Stimulated activated CD4-positive, alpha-beta T cell treated with anti-CD3 and anti-CD28 coated beads, Interleukin-15, amount 100 ng/mL, for 24 hours (primary cell): ENCODE results near the gene HACD2.

Experiments used
- DNase-seq: peaks from one replicate; pipeline ENCODE4 v3.0.0-alpha.2; 2020

The HACD2 gene

DNA sequence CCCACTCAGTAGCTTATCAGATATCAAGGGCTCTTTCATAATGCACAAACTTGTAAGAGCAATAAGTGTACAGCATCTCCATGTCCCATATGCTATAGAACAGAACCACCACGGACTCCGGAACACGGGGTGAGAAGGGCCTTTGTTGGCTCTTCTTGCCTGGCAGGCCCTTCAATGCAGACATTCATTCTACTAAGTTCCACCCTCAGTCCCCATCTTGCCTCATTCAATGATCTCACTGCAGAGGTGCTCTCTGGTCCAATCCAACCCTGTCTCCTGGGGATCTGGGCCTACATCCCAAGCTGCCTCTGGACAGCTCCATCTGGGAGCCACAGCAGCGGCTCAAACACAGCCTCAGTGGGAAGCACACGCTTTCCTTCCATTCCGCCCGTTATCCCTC, 16.8 kb downstream of the HACD2 start:
- DNase-seq: no peak

DNA sequence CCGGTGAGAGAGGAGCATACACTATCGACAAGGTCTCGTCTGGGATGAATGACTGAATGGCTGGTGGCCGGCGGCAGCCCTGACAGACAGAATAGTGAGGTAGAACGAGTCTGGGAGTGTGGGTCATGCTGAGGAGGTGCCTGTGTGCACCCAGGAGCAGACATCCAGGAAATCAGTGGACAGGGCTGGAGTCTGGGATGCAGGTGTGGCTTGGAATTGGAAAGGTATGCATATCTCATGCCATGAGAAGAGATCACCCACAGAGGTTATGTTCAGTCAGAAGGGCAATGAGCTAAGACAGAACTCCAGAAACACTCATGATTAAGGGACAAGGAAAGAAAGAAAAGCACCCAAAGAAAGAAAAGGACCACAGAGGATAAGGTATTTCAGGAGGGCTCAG, 20.8 kb downstream of the HACD2 start:
- DNase-seq: no peak

DNA sequence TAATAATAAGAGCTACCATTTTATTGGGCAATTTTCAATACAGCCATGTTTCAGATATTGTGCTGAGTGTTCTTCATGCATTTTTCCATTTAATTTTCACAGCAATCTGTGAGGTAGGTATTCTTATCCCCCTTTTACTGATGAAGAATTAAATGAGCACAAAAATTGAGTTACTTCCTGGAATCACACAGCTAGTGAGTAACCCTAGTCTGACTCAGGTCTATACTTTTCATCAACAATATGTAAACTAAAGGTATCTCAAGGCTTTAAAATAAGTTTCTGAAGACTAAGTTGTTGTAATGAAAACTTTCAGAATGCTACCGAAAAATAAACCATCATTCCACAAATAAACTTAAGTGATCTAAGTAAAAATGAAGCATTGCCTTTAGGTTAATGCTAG, 22.3 kb downstream of the HACD2 start:
- no peak for DNase-seq

DNA sequence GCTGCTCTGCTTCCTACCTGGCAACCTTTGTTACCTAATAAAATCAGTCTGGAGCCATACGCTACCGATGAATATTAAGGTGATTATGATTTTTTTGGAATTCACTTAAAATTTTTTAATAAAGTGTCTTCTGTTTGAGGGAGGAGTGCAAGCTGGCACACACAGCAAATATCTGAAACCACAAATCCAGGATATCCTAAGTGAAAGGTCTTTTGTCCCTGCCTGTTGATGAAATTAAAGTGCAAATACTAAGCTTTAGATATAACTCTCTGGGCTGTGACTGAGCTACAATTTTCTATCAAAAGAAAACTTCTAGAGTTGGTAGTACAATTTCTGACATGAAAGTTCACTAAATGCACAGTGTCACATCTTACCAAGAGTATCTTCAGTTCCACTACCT, 23.7 kb downstream of the HACD2 start:
- no peak for DNase-seq

DNA sequence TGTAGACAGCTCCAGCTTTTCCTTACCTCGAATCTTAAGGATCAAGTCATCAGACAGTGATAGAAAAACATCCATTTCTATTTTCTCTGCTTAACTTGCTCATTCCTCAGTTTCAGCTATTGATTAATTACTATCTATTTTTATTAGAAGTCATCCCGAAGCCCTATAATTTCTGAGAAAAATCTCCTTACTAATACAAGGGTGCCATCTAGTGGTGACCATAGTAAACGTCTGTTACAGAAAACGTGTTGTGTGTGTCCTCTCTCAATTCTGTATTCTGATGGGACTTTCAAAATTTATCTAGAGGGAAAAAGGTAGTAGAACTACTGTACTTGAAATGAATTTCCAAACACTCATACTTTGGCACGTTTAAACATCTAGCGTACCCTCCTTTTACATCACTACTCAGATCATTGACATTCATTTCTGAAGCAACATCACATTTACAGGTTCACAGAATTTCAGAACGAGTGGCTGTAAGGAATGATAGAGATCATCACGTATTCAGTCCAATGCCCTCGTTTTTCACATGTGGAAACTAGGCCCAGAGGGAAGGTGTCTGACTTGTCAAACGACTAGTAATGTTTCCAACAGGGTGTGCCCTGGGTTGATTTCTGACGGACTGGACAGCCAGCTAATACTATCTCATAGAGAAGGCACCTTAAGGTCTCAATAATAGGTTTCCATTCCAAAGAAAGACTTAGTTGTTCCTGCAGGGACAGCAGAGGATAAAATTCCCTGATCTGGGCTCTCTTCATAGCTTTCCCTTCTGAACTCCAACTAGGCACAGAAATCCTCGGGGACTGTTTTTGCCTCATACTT, 25.6 kb downstream of the HACD2 start:
- DNase-seq: no peak

DNA sequence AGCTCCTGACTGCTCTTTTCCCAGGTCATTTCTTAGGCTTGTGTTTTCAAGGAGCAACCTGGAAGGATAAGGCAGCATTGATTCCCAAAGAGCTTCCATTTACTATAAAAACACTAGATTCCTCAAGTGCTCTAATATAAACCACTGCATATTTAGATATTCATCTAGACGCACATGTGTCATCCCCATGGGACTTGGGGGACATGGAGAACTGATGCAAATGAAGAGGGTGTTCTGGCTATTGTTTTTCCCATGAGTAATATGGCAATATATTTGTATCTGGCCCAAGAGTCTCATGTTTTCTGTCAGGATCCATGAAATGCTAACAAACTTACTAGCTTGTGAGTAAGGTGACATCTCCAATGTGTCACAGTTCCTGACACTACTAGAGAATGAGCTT, 31.3 kb downstream of the HACD2 start:
- DNase-seq: no peak

DNA sequence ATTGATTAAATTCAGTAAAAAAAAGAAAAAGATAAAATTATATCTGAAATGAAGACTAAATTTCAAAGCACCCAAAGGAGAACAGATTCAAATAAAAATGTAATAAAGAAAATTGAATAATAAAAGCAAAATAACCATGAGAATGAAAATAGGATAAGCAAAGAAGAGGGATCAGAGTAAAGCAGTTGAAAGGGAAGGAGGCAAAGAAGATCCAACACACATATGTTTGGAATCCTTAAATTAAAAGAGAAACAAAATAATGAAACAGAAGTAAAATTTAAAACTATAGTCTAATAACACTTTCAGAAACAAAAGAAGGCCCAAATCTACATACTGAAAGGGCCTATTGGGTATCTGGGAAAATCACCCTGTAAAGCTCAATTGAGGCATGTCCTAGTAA, 32.1 kb downstream of the HACD2 start:
- DNase-seq: no peak

DNA sequence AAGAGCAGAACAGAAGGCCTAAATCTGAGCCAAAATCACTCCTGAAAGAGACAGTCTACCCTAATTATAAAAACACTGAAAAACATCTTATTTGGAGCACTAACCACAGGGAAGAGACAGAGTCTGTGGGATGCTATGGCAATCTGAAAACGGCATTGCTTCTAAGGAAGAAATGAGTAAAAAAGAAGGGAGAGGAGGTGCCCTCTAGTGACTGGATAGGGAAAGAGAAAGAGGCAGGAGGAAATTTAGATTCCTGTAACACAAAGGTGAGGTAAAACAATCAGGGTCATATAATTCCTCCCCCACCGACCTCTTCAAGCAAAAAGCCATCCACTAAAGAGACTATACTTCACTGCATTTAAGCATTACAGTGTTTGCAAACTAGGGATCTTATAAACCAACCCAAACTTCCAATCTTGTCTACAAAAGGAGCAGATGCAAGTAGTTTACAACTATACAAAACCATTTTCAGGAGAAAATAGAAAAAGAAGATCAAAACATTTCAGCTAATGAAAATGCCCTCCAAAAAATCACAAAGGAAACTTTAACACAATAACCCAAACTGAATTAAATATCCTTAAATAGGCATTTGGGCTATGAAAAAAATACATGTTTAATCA, 32.6 kb downstream of the HACD2 start:
- no peak for DNase-seq

DNA sequence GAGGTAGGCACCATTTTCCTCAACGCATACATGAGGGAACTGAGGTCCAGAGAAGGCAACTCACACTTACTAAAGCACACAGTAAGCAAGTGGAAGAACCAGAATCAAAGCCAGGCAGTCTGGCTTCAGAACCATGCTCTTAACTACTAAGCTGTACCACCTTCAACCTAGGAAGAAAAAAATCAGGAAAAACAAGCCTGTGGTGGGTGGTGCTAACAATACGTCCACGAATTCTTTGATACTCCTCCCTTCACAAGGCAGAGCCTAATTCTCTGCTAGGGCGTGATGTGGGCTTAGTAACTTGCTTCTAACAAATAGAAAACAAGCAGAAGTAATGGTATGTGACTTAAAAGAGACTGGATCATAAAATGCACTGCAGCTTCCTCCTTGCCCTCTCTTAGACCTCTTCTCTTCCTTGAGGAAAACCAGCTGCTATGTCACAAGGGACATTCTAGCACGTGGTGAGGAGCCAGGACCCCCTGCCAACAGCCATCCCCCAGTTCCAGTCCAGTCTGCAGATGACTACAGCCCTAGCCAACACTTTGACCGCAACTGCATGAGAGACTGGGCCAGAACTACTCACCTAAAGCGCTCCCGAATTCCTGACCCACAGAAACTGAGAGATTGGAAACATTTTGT, 36.9 kb downstream of the HACD2 start:
- DNase-seq: no peak

DNA sequence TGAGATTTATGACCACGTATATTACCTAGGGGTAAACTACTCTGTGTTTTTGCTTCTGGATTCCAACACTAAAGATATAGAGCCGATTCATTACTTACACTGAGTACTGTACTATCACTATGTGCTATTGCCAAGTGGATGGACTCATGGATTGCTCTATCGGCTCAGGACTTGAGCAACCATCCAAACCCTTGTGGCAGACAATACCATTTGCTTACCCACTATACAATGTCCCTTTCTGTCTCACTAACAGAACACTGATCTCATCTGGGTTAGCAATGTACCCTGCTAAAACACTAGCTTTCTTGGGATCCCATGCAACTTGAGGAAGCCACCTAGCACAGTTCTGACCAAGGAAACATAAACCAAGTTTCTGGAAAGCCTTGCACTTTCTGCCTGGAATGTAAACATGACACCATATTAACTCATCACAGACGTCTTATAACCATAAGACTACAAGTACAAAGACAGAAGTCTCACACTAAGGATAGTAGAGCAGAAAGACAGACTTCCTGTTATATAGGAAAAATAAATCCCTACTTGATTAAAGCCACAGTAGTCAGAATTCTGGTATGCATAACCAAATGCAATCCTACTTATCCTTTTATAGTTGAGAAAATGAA, 38.6 kb downstream of the HACD2 start:
- no peak for DNase-seq

DNA sequence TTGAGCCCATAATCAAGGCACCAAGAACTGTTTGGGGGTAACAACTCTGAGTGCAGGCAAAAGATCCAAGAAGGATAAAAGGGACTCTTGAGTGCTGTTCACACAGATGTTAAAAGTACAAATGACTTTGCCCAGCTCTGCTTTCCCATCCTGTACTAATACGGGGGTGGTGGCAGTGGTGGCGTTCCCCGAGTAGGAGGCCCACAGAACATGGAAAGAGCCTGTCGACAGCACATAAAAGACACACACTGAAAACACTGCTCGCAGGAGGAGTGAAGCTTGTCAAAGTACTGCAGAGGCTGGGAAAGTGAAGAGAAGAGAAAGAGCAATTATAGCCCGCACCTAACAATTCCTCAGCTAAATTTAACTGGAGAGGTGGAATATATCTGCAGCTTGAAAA, 40.9 kb downstream of the HACD2 start:
- no peak for DNase-seq

DNA sequence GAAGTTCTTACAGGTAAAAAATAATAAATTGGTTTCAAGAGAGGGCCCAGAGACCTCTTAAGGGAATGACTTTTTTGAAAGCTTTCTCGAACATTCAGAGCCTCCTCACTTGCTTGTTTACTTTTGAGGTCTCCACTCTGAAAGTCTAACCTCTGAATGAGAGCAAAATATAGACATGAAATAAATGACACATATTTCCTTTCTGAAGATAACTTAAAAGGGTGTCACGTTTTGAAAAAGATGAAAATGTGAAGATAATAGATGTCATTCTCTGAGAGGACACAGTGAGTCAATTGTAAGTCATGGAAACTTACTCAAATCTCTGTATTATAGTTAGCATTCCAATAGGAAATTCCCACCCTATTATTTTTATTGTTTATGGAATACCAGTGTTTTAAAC, 44.6 kb downstream of the HACD2 start:
- DNase-seq: no peak

DNA sequence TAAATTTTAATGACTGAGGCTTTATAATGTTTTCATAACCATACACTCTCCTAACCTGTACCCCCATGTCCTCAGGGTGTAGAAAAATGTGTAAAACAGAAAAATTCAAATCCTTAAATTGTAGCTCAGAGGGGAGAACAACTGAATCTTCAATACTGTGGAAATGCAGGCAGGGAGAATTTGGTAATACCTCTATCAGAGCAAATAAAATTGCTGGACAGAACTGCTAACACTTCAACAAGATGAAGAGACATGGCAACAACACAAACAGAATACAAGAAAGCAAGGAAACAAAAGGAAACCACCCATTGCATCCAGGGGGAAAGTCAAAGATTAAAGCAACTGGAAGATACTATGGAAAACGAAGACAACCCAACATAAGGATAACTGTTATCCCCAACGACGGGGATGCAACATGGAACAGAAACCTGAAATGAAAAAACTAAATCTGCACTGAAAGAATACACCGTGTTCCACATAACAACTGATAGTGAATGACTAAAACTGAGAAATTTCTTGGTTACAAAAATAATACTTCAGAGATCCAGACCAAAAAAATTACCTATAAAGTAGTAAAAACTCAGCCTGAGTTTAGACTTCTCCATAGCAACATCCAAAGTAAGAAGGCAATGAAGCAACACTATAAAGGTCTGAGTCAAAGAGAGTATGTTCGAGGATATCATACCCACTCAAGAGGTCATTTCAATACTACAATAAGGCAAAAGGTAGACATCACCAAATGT, 48.5 kb downstream of the HACD2 start:
- DNase-seq: no peak

DNA sequence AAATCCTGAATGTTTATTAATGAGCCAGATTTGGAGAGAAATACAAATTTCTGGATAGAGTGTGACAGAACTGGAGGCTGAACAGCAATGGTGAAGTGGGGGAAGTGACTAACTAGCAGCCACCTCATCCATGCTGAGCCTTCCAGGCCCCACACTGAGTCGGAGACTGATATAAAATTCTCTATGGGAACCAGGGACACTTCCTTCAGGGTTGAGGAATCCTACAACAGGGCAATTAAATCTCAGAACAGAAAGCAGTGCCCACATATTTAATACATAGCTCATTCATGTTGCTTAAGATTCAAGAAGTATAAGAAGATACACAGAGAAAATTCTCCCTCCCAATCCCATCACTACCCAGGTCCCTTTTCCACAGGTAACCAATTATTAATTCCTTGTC, 49.3 kb downstream of the HACD2 start:
- no peak for DNase-seq

DNA sequence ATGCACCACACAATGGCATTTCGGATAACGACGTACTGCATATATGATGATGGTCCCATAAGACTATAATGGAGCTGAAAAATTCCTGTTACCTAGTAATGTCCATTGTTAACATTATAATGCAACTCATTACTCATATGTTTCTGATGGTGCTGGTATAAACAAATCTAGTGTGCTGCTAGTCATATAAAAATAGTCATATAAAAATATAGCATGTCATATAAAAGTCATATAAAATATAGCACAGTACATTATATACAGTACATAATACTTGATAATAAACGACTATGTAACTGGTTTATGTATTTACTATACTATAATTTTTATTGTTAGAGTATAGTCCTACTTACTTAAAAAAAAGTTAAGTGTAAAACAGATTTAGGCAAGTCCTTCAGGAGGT, 50.6 kb downstream of the HACD2 start:
- no peak for DNase-seq

DNA sequence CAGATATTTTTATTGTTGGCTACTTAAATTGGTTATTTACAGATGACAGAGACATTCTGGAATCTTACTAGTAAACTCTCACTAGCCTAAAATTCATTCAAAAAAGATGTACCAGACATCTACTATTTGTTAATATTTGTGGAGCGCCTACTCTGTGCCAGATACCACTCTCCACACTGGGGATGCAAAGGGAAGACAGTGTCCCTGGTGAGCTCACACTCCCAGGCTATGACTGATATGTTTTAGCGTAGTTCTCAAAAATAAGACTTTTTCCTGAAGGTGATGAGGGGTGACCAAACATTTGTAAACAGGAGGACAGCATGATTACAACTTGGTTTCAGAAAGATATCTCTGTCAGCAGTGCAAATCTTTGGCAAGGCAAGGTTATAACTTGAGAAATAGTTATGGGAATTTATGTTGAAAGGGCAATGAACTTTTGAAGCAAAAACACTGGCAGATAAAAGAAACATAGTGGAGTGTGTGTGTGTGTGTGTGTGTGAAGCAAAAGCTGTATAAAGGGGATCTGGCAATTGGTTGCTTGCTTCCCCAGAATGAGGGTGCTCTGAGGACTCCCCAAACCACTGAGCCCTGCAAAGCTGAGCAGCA, 51.2 kb downstream of the HACD2 start:
- no peak for DNase-seq

DNA sequence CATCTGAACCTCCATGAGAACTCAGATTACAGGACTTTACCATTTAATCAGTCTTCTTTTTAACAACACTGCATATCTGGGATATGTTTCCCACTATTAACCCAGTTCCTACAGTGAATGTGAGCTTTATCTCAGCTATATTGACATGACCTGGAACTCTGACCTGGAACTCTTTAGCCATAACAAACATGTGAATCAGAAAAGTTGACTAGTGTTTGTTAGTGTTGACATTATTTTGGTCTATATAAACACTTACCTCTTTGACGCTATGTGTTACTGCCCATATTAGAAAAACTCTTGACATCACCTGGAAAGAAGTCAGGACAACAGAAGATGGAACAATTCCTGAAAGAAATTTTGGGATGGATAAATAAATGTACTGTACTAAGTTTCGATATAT, 56.7 kb downstream of the HACD2 start:
- DNase-seq: no peak

DNA sequence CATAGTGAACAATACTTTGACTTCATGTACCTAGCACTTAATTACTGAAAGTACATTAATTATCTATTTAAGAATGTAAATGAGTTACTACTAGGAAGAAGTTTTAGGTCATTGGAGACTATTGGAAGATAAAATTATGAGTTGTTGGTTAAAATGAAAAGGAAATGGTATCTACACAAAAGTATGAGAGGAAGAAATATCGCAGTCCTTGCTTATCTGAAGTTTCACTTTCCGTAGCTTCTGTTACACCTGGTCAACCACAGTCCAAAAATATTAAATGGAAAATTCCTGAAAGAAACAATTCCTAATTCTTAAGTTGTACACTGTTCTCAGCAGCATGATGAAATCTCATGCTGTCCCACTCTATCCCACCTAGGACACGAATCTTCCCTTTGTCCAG, 57.8 kb downstream of the HACD2 start:
- no peak for DNase-seq

DNA sequence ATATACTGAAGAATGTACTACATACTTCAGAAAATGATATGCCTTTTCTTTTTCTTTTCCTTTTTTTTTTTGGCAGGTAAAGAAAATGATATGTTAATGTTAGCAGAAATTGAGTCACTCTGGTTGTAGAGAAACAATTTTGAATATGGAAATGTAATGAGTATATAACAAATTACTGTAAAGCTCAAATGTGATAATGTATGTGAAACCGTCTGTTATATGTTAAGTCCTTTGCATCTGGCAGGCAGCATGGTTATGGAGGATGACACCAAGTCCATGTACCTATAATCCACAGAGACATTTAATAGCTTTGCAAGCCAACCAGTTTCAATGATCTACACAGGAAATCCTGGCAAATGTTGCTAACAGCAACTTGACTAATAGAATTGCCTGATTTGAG, 58.4 kb downstream of the HACD2 start:
- no peak for DNase-seq

DNA sequence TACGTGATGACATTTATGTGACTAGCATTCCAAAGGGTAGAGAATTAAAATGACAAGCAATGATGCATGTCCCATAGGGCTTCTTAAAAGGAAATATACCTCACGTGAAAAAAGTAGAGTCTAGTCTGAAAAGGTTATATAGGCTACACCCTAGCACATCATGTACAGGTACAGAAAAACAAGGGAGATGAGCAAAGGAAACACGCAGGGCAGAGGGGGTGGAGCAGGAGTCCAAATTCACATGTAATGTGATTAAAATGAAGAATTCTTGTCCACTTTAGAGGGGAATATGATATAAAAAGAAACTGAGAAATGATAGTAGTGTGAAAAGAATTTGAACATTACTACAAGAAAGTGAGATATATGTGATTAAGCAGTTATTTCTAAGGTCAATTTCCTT, 59.4 kb downstream of the HACD2 start:
- no peak for DNase-seq

DNA sequence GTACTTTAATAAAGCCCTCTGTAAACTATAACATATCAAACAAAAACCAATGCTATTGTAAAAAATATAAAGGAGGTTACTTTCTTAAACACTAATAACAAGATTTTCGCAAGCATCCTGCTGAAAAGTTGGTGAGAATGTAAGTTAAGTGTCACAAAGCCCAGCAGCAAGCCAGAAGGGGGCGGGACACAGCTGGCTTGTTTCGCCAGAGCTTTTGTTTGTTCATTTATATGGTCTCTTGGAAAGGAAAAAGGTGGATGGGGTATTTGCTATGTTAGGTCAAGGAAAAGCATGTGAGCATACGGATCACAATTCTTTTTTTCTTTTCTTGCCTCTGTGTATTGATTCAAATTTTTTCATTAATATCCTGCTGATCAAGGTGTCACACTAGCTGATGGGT, 59.9 kb downstream of the HACD2 start:
- DNase-seq: no peak

DNA sequence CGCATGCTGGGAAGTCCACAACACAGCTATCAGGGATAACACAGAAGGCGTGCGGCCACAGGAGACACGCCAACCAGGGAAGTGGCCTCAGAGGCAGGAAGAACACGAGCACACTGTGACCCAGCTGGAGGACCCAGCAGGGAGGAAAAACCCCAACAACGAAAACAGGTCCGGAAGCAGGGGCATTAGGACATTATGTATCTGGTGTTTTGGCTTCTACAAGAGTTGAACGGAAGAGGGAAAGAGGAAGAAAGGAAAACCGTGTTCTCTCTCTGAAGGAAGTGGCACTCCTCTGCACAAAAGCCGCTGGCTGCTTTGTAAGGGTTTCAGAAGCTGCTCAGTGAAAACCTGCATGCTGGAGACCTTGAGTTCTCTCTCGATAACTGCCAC, 61.8 kb downstream of the HACD2 start:
- no peak for DNase-seq
